OCI-LY1 (cell line): ENCODE measurements around the gene HOXD10.

Experiments
- H2AFZ ChIP-seq: fragments of 200-600 bp; sonication (generic), shearing (Covaris generic); 2 replicates; pipeline ENCODE4 v1.6.0; 2014; ENCODE audit warnings: antibody characterized with exemption, mild to moderate bottlenecking, low read length
- H3F3A ChIP-seq: fragments of 200-600 bp; sonication (generic), shearing (Covaris generic); 2 replicates; pipeline ENCODE4 v1.6.0; 2014; ENCODE audit warnings: mild to moderate bottlenecking, antibody characterized with exemption, low read length, moderate library complexity; ENCODE audit not compliant: insufficient read depth
- H3K27ac ChIP-seq: fragments of 200-600 bp; sonication (generic); 2 replicates; pipeline ENCODE4 v1.5.1; 2014; ENCODE audit warnings: low read length, mixed run types, mild to moderate bottlenecking, low read depth; ENCODE audit not compliant: poor library complexity, severe bottlenecking
- H3K27me3 ChIP-seq: fragments of 200-600 bp; sonication (generic); 2 replicates; pipeline ENCODE4 v1.6.0; 2014; ENCODE audit warnings: antibody characterized with exemption, mild to moderate bottlenecking, low read length, moderate library complexity; ENCODE audit not compliant: insufficient read depth
- H3K36me3 ChIP-seq: fragments of 200-600 bp; sonication (generic); 2 replicates; pipeline ENCODE4 v1.6.1; 2014; ENCODE audit warnings: mild to moderate bottlenecking, antibody characterized with exemption, low read length, moderate library complexity, mixed read lengths; ENCODE audit not compliant: insufficient read depth
- H3K4me1 ChIP-seq: fragments of 200-600 bp; sonication (generic); 2 replicates; pipeline ENCODE4 v1.5.1; 2014; ENCODE audit warnings: mild to moderate bottlenecking, low read length, moderate library complexity; ENCODE audit not compliant: insufficient read depth, severe bottlenecking
- H3K4me2 ChIP-seq: fragments of 200-600 bp; sonication (generic), shearing (Covaris generic); 2 replicates; pipeline ENCODE4 v1.6.1; 2014; ENCODE audit warnings: low read length
- H3K4me3 ChIP-seq: fragments of 200-600 bp; sonication (generic); 2 replicates; pipeline ENCODE4 v1.5.1; 2014; ENCODE audit warnings: low read length, low read depth, mild to moderate bottlenecking, mixed read lengths; ENCODE audit not compliant: poor library complexity, severe bottlenecking
- H3K79me2 ChIP-seq: fragments of 200-600 bp; shearing (Covaris generic); 2 replicates; pipeline ENCODE4 v1.6.1; 2016; ENCODE audit warnings: mixed run types, low read length, mixed read lengths; ENCODE audit not compliant: insufficient read depth
- H3K9ac ChIP-seq: fragments of 200-600 bp; sonication (generic), shearing (Covaris generic); 2 replicates; pipeline ENCODE4 v1.6.1; 2014; ENCODE audit warnings: mild to moderate bottlenecking, low read length, mixed read lengths
- H3K9me2 ChIP-seq: fragments of 200-600 bp; sonication (generic), shearing (Covaris generic); 2 replicates; pipeline ENCODE4 v1.6.1; 2014; ENCODE audit warnings: low read depth, mild to moderate bottlenecking, low read length, mixed read lengths
- H3K9me3 ChIP-seq: fragments of 200-600 bp; shearing (Covaris generic); 2 replicates; pipeline ENCODE4 v1.6.1; 2014; ENCODE audit warnings: low read length, mixed read lengths
- H4K20me1 ChIP-seq: fragments of 200-600 bp; sonication (generic), shearing (Covaris generic); 2 replicates; pipeline ENCODE4 v1.6.0; 2016; ENCODE audit warnings: mild to moderate bottlenecking, low read length; ENCODE audit not compliant: insufficient read depth
- CTCF ChIP-seq: fragments of 200-600 bp; sonication (generic), shearing (Covaris generic); IDR thresholded peaks from 2 replicates; pipeline ENCODE4 v1.5.1; 2017; ENCODE audit warnings: mild to moderate bottlenecking, antibody characterized with exemption, low read length, moderate library complexity, mixed read lengths
- EZH2 ChIP-seq: fragments of 200-600 bp; sonication (generic), shearing (Covaris generic); IDR thresholded peaks from 2 replicates; pipeline ENCODE4 v1.8.0; 2017; ENCODE audit warnings: borderline replicate concordance, mixed run types, mild to moderate bottlenecking, antibody characterized with exemption, low read length, moderate library complexity, mixed read lengths

HOXD10 gene

GRCh38 chr2:176147800-176148496, 31.4 kb downstream of the HOXD10 start:
- Histone ChIP-seq H3K4me3 (no peak overlapping the region), H3K27me3 (0 out of 2 replicates have a peak, but pooled peaks cover 3% of the 10 kb centered on the region)

GRCh38 chr2:176148751-176149421, 32.3 kb downstream of the HOXD10 start:
- TF ChIP-seq CTCF (no peak), EZH2 (no peak)
- Histone ChIP-seq H3K79me2 (no peaks in the 10 kb centered on the region), H3K4me1 (no peaks in the 10 kb centered on the region), H3K9me2 (no peaks in the 10 kb centered on the region), H3F3A (no peaks in the 10 kb centered on the region), H3K4me3 (no peak overlapping the region), H4K20me1 (no peaks in the 10 kb centered on the region), H3K9me3 (no peaks in the 10 kb centered on the region), H2AFZ (no peak overlapping the region), H3K36me3 (no peaks in the 10 kb centered on the region), H3K4me2 (no peak overlapping the region), H3K9ac (no peak overlapping the region), H3K27ac (no peak overlapping the region), H3K27me3 (0 out of 2 replicates have a peak, but pooled peaks cover 3% of the 10 kb centered on the region)

More at GRCh38 chr2:176147800-176148496, 31.4 kb downstream of the HOXD10 start:
- no peaks in the 10 kb centered on the region for H4K20me1 ChIP-seq
- no peak overlapping the region for H3K27ac ChIP-seq
- no peak for TF ChIP-seq CTCF
- TF ChIP-seq EZH2, result no peak
- H3K79me2 ChIP-seq, result no peaks in the 10 kb centered on the region
- no peak overlapping the region for H3K9ac ChIP-seq
- H3K9me2 ChIP-seq, result no peaks in the 10 kb centered on the region
- H3F3A ChIP-seq, result no peaks in the 10 kb centered on the region
- H3K4me2 ChIP-seq, result no peak overlapping the region
- H2AFZ ChIP-seq, result no peak overlapping the region
- no peaks in the 10 kb centered on the region for H3K9me3 ChIP-seq
- H3K36me3 ChIP-seq, result no peaks in the 10 kb centered on the region
- H3K4me1 ChIP-seq, result no peaks in the 10 kb centered on the region

GRCh38 chr2:176149481-176149938, 32.9 kb downstream of the HOXD10 start:
- no peaks in the 10 kb centered on the region for H3K36me3 ChIP-seq
- H3K4me1 ChIP-seq, result no peaks in the 10 kb centered on the region
- no peaks in the 10 kb centered on the region for H3K9me3 ChIP-seq
- no peak overlapping the region for H3K27ac ChIP-seq
- H2AFZ ChIP-seq, result no peak overlapping the region
- no peak overlapping the region for H3K4me2 ChIP-seq
- H3F3A ChIP-seq, result no peaks in the 10 kb centered on the region
- 0 out of 2 replicates have a peak, but pooled peaks cover 3% of the 10 kb centered on the region for H3K27me3 ChIP-seq
- H3K9me2 ChIP-seq, result no peaks in the 10 kb centered on the region
- no peak overlapping the region for H3K4me3 ChIP-seq
- H3K79me2 ChIP-seq, result no peaks in the 10 kb centered on the region
- no peaks in the 10 kb centered on the region for H4K20me1 ChIP-seq
- TF ChIP-seq EZH2 (no peak), CTCF (no peak)
- no peak overlapping the region for H3K9ac ChIP-seq
